Lower leg skin (tissue), 3 donors: Measurements from ENCODE around the gene TVP23A.

Source experiments
- POLR2A ChIP-seq, 2 donors: fragments of 450-650 bp; IDR thresholded peaks; one replicate each; pipeline ENCODE4 v1.6.1; 2016 to 2017; ENCODE audit warnings: antibody characterized with exemption in 2 of 2, mild to moderate bottlenecking in 1 of 2, moderate library complexity in 1 of 2
- TF ChIP-seq, protein P1 (sequence below), 3 donors: fragments of 450-650 bp; IDR thresholded peaks; one replicate each; pipeline ENCODE4 v1.5.1; 2016; ENCODE audit warnings: antibody characterized with exemption in 3 of 3, mild to moderate bottlenecking in 3 of 3, moderate library complexity in 2 of 3

DNA sequence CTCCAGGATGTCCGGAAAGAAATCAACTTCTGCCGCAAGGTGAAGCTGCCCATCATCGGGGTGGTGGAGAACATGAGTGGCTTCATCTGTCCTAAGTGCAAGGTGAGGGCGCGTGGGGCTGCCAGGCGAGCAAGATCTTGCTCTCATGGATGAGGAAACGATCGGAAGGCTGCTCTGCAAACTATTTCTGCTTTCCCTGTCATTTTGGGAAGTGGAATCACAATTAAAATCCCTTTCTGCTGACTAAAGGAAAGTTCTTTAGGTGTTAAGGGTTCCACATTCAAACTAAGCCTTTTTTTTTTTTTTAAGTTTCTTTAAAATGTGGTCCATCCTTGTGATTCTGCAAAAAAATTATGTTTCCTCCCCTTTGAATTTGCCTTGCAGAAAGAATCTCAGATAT is 57.2 kb downstream of the TVP23A start:
- no peak for TF ChIP-seq POLR2A (IDR thresholded peaks at IDR 0.05)
- TF ChIP-seq, protein P1, sequence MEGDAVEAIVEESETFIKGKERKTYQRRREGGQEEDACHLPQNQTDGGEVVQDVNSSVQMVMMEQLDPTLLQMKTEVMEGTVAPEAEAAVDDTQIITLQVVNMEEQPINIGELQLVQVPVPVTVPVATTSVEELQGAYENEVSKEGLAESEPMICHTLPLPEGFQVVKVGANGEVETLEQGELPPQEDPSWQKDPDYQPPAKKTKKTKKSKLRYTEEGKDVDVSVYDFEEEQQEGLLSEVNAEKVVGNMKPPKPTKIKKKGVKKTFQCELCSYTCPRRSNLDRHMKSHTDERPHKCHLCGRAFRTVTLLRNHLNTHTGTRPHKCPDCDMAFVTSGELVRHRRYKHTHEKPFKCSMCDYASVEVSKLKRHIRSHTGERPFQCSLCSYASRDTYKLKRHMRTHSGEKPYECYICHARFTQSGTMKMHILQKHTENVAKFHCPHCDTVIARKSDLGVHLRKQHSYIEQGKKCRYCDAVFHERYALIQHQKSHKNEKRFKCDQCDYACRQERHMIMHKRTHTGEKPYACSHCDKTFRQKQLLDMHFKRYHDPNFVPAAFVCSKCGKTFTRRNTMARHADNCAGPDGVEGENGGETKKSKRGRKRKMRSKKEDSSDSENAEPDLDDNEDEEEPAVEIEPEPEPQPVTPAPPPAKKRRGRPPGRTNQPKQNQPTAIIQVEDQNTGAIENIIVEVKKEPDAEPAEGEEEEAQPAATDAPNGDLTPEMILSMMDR (IDR thresholded peaks at IDR 0.05), result no peak
